IPS-NIHi11 (cell line): ENCODE measurements around the gene DVL3.
"Not testable (repeated sequence)": the region's sequence is repeated elsewhere in the genome, so short reads cannot be mapped to it uniquely, and the experiment has no call there.

Experiments used
- DNase-seq: peaks from one replicate; pipeline ENCODE4 v3.0.0; 2012; ENCODE audit warnings: mixed read lengths, low spot score

DVL3 gene

GRCh38 chr3:184154885-184155643, at the start of gene DVL3:
Gene DVL3 (plus strand): TSS chr3:184155377. CDS start chr3:184155636, 259 bp downstream.
- DNase-seq, result peak; percentile 94

GRCh38 chr3:184110316-184110725, 44.9 kb upstream of the DVL3 start:
- DNase-seq, result no peak

DNA sequence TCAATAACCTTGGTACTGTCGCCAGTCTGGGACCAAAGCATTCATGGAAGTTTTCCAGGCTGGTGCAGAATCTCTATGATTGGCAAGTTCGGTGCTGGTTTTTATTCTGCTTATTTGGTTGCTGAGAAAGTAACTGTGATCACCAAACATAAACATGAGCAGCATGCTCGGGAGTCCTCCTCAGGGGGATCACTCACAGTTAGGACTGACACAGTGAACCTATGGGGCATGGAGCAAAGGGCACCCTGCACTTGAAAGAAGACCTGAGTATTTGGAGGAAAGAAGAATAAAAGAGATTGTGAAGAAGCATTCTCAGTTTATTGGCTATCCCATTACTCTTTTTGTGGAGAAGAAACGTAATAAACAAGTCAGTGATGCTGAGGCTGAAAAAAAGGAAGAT, 39.2 kb upstream of the DVL3 start:
- DNase-seq, result no peak

DNA sequence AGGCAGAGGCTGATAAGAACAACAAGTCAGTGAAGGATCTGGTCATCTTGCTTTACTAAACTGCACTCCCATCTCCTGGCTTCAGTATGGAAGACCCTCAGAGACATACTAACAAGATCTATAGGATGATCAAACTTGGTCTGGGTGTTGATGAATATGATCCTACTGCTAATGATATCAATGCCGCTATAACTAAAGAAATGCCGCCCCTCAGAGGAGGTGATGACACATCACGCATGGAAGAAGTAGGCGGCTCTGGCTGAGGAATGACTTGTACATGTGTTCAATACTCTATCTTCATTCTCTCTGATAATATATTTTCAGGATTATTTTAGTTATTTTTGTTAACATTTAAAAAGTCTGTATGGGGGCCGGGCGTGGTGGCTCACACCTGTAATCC, 37.5 kb upstream of the DVL3 start:
- DNase-seq, result no peak

DNA sequence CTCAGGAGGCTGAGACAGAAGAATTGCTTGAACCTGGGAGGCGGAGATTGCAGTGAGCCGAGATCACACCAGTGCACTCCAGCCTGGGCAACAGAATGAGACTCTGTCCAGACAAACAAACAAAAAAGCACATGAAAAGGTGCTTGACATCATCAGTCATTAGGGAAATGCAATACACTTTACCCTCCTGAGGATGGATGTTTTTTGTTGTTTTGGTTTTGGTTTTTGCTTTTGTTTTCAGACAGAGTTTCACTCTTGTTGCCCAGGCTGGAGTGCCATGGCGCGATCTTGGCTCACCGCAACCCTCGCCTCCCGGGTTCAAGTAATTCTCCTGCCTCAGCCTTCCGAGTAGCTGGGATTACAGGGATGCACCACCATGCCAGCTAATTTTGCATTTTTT, 34.1 kb upstream of the DVL3 start:
- DNase-seq, result not testable (repeated sequence)

DNA sequence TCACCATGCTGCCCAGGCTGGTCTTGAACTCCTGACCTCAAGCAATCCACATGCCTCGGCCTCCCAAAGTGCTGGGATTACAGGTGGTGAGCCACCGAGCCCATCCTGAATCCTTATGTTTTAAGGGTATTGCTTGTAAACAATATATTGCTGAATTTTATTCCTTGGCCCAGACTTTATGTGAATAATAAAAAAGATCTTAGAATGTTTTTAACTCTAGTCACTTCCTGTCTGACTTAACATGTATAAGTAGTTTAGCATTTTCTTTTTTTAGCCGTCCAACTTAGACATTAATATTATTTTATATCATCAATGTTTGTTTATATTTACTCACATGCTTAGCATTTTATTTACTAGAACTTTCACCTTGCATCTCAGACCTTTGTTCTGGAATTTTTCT, 29.2 kb upstream of the DVL3 start:
- no peak for DNase-seq

DNA sequence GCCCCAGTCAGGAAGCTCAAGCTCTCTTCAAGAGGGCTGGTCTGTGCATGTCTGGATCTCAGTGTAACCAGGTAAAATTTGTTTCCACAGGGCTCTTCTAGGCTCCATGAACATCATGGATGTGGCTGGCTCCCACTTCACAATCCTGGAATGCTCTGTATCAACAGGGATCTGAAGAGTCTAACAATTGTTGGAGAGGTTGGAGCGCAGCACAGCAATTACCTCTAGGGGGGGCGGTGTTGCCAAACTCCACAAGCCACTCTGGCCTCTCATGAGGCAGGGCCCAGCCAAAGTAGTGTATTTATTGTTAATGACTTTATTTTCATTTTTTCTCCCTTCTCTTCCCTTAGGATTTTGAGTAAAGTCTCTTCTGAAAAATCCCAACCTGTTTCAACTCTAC, 26.2 kb upstream of the DVL3 start:
- DNase-seq, result peak; percentile 60

- no peak for DNase-seq
Measured at GRCh38 chr3:184132945-184133344, 22.2 kb upstream of the DVL3 start.

DNA sequence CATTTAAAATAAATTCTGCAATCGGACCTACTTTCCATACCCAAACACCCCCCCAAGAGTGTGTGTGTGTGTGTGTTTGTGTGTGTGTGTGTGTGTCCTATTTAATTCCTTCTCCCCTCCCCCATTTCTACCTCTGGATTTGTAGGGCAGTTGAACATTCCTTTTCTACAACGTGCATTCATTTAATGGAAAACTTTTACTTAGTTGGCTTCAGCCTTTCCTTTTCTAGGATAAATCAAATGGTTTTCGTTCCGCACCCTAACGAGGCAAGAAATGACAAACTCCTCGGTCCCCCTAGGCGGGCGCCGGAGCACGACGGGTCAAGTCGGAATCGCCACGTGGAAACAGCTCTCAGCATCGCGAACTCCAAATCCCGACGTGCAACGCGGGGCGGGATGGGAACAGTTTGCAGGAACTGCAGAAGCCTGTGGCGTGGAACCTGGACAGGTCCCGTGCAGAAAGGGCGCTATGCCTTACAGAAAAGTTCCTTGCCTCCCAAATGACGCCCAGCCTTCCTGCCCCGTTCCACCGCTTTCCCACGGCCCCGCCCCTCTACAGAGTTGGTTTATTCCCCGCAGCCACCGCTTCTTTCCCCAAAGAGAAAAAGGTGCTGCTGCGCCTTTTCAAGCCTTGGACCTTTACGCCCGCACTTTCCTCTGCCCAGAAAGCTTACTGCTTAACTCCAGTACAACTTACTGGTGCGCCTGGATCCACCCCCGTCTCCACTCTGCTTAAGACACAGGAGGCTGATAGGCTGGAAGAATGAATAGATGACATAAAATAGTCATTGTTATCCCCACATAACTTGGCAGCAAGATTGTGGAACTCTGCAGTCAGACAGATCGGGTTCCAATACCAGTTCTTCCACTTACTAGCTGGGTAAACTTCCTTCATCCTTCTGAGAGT, 21.1 kb upstream of the DVL3 start:
- peak; percentile 79 for DNase-seq

DNA sequence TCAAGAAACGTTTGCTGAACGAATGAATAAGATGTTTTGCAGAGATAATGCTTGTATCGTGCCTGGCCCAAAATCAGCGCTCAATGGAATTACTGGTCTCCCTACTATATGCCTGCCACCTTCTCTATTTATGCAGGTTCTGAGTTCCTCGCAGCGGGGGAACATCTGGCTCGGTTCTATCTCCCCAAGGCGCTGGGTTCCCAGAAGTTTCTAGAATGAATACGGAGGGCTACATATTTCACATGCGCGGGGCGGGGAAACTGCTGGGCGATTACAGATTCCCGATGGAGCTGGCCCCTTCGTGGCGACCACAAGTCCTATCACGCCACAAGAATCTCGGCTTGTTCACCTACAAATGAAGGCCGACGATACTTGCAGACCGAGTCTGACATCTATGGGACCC, 20.4 kb upstream of the DVL3 start:
- DNase-seq, result no peak

GRCh38 chr3:184135149-184135910, 19.8 kb upstream of the DVL3 start, which contains the start of gene EIF2B5:
Gene EIF2B5 (plus strand): TSS chr3:184135358. CDS start chr3:184135386, 28 bp downstream.
- peak; percentile 87 for DNase-seq

DNA sequence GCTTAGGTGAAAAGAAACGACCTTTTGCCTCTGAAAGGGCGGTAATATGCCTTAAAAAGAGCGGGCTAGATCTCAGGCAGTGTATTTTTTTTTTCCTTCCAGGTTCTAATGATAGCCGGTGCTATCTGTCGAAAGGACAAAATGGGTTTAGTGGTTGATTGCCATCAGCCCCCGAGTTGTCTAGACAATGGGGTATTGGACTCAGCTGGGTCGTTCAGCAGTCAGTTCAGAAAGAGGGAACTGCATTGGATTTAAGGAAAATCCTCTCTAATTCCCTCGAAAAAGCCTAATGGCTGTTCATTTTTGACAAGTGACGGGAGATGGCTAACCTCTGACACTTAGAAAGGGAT, 19.3 kb upstream of the DVL3 start:
- DNase-seq, result no peak

GRCh38 chr3:184140436-184140835, 14.7 kb upstream of the DVL3 start:
- no peak for DNase-seq

- no peak for DNase-seq
Measured at GRCh38 chr3:184142199-184142598, 13.0 kb upstream of the DVL3 start.

DNA sequence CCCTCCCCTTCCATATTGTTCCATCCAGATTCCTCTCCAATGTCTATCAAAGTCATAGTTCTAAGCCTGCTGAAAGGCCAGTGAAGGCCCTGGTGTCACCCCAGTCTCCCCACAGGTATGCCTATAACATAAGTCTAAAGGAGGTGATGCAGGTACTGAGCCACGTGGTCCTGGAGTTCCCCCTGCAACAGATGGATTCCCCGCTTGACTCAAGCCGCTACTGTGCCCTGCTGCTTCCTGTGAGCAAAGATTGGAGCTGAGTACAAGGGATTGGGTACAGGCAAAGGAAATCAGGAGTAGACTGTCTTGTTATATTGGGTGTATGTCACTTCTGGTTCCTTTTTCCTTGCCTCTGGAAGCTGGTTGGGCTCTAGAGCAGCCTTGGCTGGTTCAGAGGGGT, 11.8 kb upstream of the DVL3 start:
- DNase-seq, result no peak

- DNase-seq, result no peak
Measured at GRCh38 chr3:184144505-184144904, 10.7 kb upstream of the DVL3 start.

DNA sequence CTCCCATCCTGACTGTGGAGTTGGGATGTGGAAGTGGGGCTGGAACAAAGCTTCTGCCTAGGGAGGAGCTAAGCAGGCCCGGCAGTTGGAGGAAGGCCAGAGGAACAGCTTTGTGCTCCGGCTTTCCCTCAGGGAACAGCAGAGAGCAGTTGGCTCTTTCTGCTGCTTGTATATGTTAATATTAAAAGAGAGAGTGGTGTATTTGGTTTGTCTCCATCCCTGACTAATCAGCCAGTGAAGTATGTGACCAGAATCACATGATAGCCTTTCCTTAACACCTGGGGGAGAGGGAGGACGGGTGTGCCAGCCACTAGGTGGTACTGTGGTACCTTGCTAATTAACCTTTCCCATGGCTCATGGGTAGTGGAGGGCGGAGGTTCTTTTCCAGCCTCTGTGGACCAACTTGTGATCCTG, 10.1 kb upstream of the DVL3 start:
- DNase-seq, result peak; percentile 76

GRCh38 chr3:184145751-184146270, 9.4 kb upstream of the DVL3 start:
- no peak for DNase-seq

DNA sequence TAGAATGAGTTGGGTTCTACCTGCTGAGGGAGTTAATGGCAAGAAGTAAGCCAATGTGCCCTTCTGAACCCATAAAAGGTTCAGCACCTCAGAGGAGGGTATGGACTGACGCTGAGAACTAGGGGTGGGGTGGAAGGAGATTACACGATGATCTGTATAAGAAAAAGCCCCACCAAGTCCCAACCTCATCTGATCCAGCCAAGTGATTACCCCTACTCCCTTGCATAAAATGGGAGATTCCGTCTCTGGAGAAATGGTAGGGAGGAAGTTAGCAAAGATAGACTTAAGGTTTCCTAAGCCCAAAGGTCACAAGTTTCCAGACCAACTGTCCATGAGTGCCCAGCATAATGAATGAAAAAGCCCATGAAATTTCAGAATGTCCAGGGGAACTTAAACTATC, 7.1 kb upstream of the DVL3 start:
- no peak for DNase-seq

GRCh38 chr3:184149123-184149522, 6.1 kb upstream of the DVL3 start:
- DNase-seq, result no peak

DNA sequence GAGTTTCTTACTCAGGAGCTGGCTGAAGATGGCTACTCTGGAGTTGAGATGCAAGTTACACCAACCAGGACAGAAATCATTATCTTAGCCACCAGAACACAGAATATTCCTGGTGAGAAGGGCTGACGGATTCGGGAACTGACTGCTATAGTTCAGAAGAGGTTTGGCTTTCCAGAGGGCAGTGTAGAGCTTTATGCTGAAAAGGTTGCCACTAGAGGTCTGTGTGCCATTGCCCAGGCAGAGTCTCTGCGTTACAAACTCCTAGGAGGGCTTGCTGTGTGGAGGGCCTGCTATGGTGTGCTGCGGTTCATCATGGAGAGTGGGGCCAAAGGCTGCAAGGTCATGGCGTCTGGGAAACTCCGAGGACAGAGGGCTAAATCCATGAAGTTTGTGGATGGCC, 5.4 kb upstream of the DVL3 start:
- not testable (repeated sequence) for DNase-seq
